OCI-LY7 (cell line): ENCODE measurements around the gene TIGD3.

ENCODE experiments used
- CTCF ChIP-seq: fragments of 200-600 bp; sonication (generic); conservative IDR thresholded peaks from 2 replicates; pipeline ENCODE4 v1.5.1; 2014; ENCODE audit warnings: mild to moderate bottlenecking, antibody characterized with exemption, low read length, moderate library complexity, mixed read lengths
- EZH2phosphoT487 ChIP-seq: fragments of 200-600 bp; sonication (generic); IDR thresholded peaks from 2 replicates; pipeline ENCODE4 v1.6.1; 2018; ENCODE audit warnings: low read depth, borderline replicate concordance, mild to moderate bottlenecking, mixed run types, antibody characterized with exemption, low read length, moderate library complexity, mixed read lengths

- no peak for TF ChIP-seq EZH2phosphoT487
- TF ChIP-seq CTCF = no peak
Measured at GRCh38 chr11:65321076-65321475, 33.5 kb upstream of the TIGD3 start.
